GM12801 (cell line): Measurements from ENCODE around the gene PSMD13.

Experiments
- CTCF ChIP-seq: IDR thresholded peaks from one replicate; pipeline ENCODE4 v1.5.1; 2011; ENCODE audit warnings: control low read depth; ENCODE audit not compliant: insufficient read length; ENCODE audit errors: extremely low read depth

The PSMD13 gene

GRCh38 chr11:250274-250673, 13.5 kb downstream of the PSMD13 start:
- TF ChIP-seq CTCF = no peak

- TF ChIP-seq CTCF = no peak
Measured at GRCh38 chr11:250740-251299, 14.0 kb downstream of the PSMD13 start.

GRCh38 chr11:251550-251949, 14.8 kb downstream of the PSMD13 start:
- TF ChIP-seq CTCF = no peak

GRCh38 chr11:252666-253065, 15.9 kb downstream of the PSMD13 start:
- no peak for TF ChIP-seq CTCF

- no peak for TF ChIP-seq CTCF
Measured at GRCh38 chr11:253160-253885, 16.5 kb downstream of the PSMD13 start.

GRCh38 chr11:253886-254270, 17.1 kb downstream of the PSMD13 start:
- TF ChIP-seq CTCF = no peak

- TF ChIP-seq CTCF = no peak
Measured at GRCh38 chr11:255176-255575, 18.4 kb downstream of the PSMD13 start.

GRCh38 chr11:255816-256215, 19.0 kb downstream of the PSMD13 start:
- no peak for TF ChIP-seq CTCF
